Heart left ventricle (tissue), 16 donors: ENCODE results near the gene PAN2. TPM values are rescaled to one million over a fixed set of nuclear protein-coding genes. Genes with fewer than 3 reads are reported as not detected.
A peak's percentile ranks its signal among the peaks of the same experiment; 100 is the strongest.
"Not testable (repeated sequence)": the region's sequence is repeated elsewhere in the genome, so short reads cannot be mapped to it uniquely, and the experiment has no call there.

Experiments
- ATAC-seq, 4 donors: fragments of 200-7000 bp; cut with Tn5 transposase; one replicate each; pipeline ENCODE4 v1.9.1; 2020 to 2022; ENCODE audit warnings: moderate library complexity in 4 of 4, mild to moderate bottlenecking in 3 of 4, moderate number of reproducible peaks in 1 of 4
- DNase-seq, 5 donors: peaks; one replicate each; pipeline ENCODE4 v3.0.0-alpha.2; 2020
- H3K27ac ChIP-seq, 12 donors: fragments of 200-600 bp; sonication (generic) in 4 of 12; one replicate each; pipeline versions ENCODE4 v1.5.0 to v1.8.0; 2016 to 2022; ENCODE audit warnings: mild to moderate bottlenecking in 2 of 12
- H3K27me3 ChIP-seq, 9 donors: fragments of 200-600 bp; sonication (generic) in 2 of 9; one replicate each; pipeline versions ENCODE4 v1.5.1 to v1.8.0; 2016 to 2022; ENCODE audit warnings: mild to moderate bottlenecking in 3 of 9
- H3K36me3 ChIP-seq, 9 donors: fragments of 200-600 bp; sonication (generic) in 2 of 9; one replicate each; pipeline versions ENCODE4 v1.5.0 to v1.8.0; 2018 to 2022; ENCODE audit warnings: mild to moderate bottlenecking in 2 of 9
- H3K4me1 ChIP-seq, 12 donors: fragments of 200-600 bp; sonication (generic) in 4 of 12; one replicate each; pipeline versions ENCODE4 v1.5.0 to v1.8.0; 2016 to 2022; ENCODE audit warnings: mild to moderate bottlenecking in 3 of 12
- H3K4me3 ChIP-seq, 12 donors: fragments of 200-600 bp; sonication (generic) in 4 of 12; one replicate each; pipeline versions ENCODE4 v1.5.0 to v1.8.0; 2017 to 2022; ENCODE audit warnings: mild to moderate bottlenecking in 9 of 12, moderate library complexity in 4 of 12
- H3K9me3 ChIP-seq, 12 donors: fragments of 200-600 bp; sonication (generic) in 4 of 12; one replicate each; pipeline versions ENCODE4 v1.5.0 to v1.8.0; 2016 to 2022; ENCODE audit warnings: mild to moderate bottlenecking in 1 of 12
- POLR2A ChIP-seq, 2 donors: fragments of 450-650 bp; IDR thresholded peaks; one replicate each; pipeline ENCODE4 v1.6.1; 2017; ENCODE audit warnings: antibody characterized with exemption in 2 of 2, mild to moderate bottlenecking in 2 of 2, moderate library complexity in 2 of 2
- WGBS, 4 donors: extraction: QIAGEN DNeasy Blood & Tissue Kit in 2 of 4; methylation state at CpG; one replicate each; pipeline versions ENCODE4 v1.1.5 to v1.1.7; 2013 to 2018; 5-methylcytosine and 5-hydroxymethylcytosine counted together
- intact Hi-C, 10 donors: fragments of 100-400 bp; cut with DNase I; formaldehyde crosslinking; loops; one replicate each; pipeline versions ENCODE4 v1.11.1 to v1.14.2; 2022
- polyA plus RNA-seq, 2 donors: library from polyadenylated mRNA; stranded (reverse); fragments of 200-250 nt; gene quantifications; one replicate each; pipeline ENCODE4 v1.2.3, GENCODE V29; 2013
- total RNA-seq, 9 donors: library from RNA; depleted of rRNA in 2 of 9; stranded (reverse); fragments of >200 nt in 2 of 9; fragmentation: NEBNext Ultra II Directional in 3 of 9; extraction: Animal tissue kit (Norgen Biotek cat#: 25700) in 3 of 9; gene quantifications; one replicate each; pipeline versions ENCODE4 v1.1.0 to v1.2.4, GENCODE V29; 2016 to 2023
- TF ChIP-seq, protein P1 (sequence below), 12 donors: fragments of 200-600 bp; sonication (generic) in 4 of 12; IDR thresholded peaks; one replicate each; pipeline versions ENCODE4 v1.5.0 to v1.8.0; 2018 to 2022; ENCODE audit warnings: antibody characterized with exemption in 12 of 12, mild to moderate bottlenecking in 5 of 12
- donor health status: ischemic (EF 13 %, LVEDD 7.1; RV severe dilation, severe dysfunction).
- donor health status: healthy with polysubstance abuse.
- donor health status: DM: no; HTN: yes; CAD: no.
- donor health status: DM: no; HTN: no; CAD: no.
- donor health status: ischemic (EF 25% LVEDD 6.9; RV normal size, moderate dysfunction).
- donor health status: ischemic (EF 25% LVEDD 5.7; RV mildly dilated, moderate dysfunction).
- donor health status: healthy.
- donor health status: DM: yes; HTN: yes; CAD: no.
- donor health status: ischemic (EF 35%, LVEDD 5.7; RV mildly dilated, moderate dysfunction).
- donor health status: nonischemic (EF 11% LVEDD 7.7; RV severe dilation, severe dysfunction).
- donor health status: DM: yes; HTN: yes; CAD: no.
- donor health status: PGD.
- donor health status: ischemic (EF 29% LVEDD 5.4; RV normal size, mild dysfunction).
- donor health status: nonischemic (EF 23%, LVEDD 6.1; RV moderate dilation, normal function).

Gene PAN2
- total and polyA plus RNA-seq, 11 donors = 12.3 to 44.7 (median 38.2) TPM

DNA sequence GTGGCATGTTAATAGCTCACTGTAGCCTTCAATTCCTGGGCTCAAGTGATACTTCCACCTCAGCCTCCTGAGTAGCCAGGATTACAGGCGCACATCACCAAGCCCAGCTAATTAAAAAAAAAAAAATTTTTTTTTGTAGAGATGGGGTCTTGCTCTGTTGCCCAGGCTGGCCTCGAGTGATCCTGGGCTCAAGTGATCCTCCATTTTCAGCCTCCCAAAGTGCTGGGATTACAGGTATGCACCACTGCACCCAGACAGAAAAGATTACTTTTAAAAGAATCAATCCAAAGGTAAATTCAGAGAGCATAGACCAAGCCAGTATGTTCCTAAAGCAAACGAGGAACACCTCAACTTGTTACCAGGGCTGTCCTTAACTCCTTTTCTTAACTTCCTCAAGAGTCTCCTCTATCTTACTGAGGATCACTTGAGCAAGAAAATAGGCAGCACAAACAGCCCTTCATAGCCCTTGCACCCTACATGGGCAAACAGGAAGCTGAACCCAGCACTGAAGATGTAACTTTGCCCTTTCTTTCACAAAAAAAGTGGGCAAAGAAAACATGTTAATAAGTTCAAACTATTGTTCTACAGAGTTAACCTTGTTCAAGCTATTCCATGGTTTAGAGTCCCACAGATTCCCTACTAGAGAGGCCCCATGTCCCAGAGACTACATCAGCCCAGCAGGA is 45.0 kb downstream of the PAN2 start:
- DNase-seq (no peak), ATAC-seq (no peak)
- no peak overlapping the region for H3K4me3 ChIP-seq
- H3K36me3 ChIP-seq = peaks cover 0 to 79% (median 49%) of the 10 kb centered on the region in 9 donors
- H3K27me3 ChIP-seq = no peaks in the 10 kb centered on the region
- intact Hi-C loops = no loop called here
- peak overlapping the region in 1 of 12 donors; percentile 27 for H3K27ac ChIP-seq
- 78 to 81% (median 80%) methylated on average over 3 of the region's 3 CpGs for WGBS, 4 donors
- H3K4me1 ChIP-seq = peaks cover 7 to 48% (median 27%) of the 10 kb centered on the region in 12 donors
- H3K9me3 ChIP-seq = no peaks in the 10 kb centered on the region
- TF ChIP-seq, protein P1, sequence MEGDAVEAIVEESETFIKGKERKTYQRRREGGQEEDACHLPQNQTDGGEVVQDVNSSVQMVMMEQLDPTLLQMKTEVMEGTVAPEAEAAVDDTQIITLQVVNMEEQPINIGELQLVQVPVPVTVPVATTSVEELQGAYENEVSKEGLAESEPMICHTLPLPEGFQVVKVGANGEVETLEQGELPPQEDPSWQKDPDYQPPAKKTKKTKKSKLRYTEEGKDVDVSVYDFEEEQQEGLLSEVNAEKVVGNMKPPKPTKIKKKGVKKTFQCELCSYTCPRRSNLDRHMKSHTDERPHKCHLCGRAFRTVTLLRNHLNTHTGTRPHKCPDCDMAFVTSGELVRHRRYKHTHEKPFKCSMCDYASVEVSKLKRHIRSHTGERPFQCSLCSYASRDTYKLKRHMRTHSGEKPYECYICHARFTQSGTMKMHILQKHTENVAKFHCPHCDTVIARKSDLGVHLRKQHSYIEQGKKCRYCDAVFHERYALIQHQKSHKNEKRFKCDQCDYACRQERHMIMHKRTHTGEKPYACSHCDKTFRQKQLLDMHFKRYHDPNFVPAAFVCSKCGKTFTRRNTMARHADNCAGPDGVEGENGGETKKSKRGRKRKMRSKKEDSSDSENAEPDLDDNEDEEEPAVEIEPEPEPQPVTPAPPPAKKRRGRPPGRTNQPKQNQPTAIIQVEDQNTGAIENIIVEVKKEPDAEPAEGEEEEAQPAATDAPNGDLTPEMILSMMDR (IDR thresholded peaks at IDR 0.05) = no peak
- TF ChIP-seq POLR2A (IDR thresholded peaks at IDR 0.05) = no peak

DNA sequence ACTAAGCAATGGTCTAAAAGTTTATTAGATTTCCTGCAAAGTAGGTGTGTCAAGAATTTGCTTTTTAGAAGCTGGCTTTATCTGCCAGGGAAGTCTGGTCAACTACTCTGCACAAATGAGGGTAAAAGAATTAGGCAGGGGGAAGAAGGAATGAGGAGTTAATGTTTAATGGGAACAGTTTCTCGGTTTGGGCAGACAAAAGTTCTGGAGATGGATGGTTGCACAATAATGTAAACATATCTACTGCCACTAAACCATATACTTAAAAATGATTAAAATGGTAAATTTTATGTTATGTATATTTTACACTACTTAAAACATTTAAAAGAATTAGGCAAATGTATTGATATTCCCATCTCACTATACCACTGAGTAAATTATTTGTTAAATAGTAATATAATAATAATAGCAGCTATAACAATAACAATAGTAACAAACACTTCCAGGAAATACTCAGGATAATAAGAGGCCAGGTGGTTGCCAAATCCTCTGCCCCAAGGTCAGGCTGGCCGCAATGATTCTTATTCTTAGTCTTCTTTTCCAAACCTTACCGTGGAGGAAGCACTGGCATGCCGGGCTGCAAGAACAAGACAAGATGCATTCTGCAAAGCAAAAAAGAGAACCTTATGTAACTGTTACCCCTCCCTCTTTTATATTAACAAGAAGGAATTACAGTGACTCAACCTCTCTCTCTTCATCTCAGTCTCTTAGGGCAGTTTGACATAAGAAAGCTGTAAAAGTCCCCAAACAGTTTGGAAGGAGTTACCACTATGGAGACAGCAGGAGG is 47.6 kb downstream of the PAN2 start:
- peak in 1 of 4 donors; percentile 33 for ATAC-seq
- Histone ChIP-seq H3K9me3 (no peaks in the 10 kb centered on the region), H3K36me3 (peaks cover 0 to 94% (median 70%) of the 10 kb centered on the region in 9 donors), H3K27me3 (no peaks in the 10 kb centered on the region), H3K4me1 (peaks cover 7 to 29% (median 17%) of the 10 kb centered on the region in 12 donors), H3K4me3 (no peak overlapping the region), H3K27ac (peak overlapping the region in 6 of 12 donors; percentile 6 to 32 (median 17))
- no peak for DNase-seq
- intact Hi-C loops = no loop called here
- 28 to 40% (median 36%) methylated on average over 4 of the region's 4 CpGs for WGBS, 4 donors
- TF ChIP-seq, protein P1 (IDR thresholded peaks at IDR 0.05) = no peak
- TF ChIP-seq POLR2A (IDR thresholded peaks at IDR 0.05) = no peak

DNA sequence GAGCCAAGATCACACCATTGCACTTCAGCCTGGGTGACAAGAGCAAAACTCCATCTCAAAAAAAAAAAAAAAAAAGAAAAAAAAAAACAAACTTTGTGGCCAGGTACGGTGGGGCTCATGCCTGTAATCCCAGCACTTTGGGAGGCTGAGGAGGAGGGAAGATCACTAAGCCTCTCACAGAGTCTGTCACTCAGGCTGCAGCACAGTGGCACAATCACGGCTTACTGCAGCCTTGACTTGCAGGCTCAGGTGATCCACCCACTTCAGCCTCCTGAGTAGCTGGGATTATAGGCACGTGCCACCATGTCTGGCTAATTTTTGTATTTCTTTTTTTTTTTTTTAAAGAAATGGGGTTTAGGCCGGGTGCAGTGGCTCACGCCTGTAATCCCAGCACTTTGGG is 49.5 kb downstream of the PAN2 start:
- H3K36me3 ChIP-seq = peaks cover 0 to 96% (median 73%) of the 10 kb centered on the region in 9 donors
- H3K27ac ChIP-seq, H3K9me3 ChIP-seq, ATAC-seq, DNase-seq, intact Hi-C loops, H3K4me3 ChIP-seq, H3K27me3 ChIP-seq: not testable (repeated sequence)
- WGBS, 4 donors = 85 to 90% (median 88%) methylated on average over 5 of the region's 5 CpGs
- H3K4me1 ChIP-seq = peaks cover 7 to 29% (median 16%) of the 10 kb centered on the region in 12 donors

DNA sequence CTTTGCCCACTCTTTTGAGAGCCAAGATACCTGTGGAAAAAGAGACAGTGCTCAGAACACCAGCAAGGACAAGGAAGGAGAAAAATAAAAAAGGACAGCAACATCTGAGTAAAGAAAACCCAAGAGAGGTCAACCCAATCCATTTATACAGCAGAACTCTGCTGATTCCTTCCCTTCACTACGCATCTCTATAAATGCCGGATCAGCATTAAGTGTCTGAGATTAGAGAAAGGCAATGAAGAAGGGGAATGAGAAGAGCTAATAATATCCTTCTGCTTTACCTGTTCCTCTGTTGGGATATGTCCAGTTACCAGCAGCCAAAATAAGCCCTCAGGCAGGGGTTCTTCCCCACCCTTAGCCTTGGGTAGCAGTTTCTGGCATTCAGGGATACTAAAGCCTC is 51.2 kb downstream of the PAN2 start:
- Histone ChIP-seq H3K4me1 (peaks cover 7 to 19% (median 15%) of the 10 kb centered on the region in 12 donors), H3K36me3 (peaks cover 0 to 97% (median 90%) of the 10 kb centered on the region in 9 donors), H3K27ac (no peak overlapping the region), H3K27me3 (no peaks in the 10 kb centered on the region), H3K4me3 (no peak overlapping the region), H3K9me3 (no peaks in the 10 kb centered on the region)
- TF ChIP-seq POLR2A (IDR thresholded peaks at IDR 0.05) = no peak
- TF ChIP-seq, protein P1 (IDR thresholded peaks at IDR 0.05) = no peak
- intact Hi-C loops = no loop called here
- DNase-seq (no peak), ATAC-seq (no peak)
- 85 to 91% (median 88%) methylated on average over 2 of the region's 2 CpGs for WGBS, 4 donors
